Activated naive CD4-positive, alpha-beta T cell treated with anti-CD3 and anti-CD28 coated beads, Interleukin-2, amount 10 ng/mL, durations not matched to agents 5 hours and 36 hours (primary cell): Measurements from ENCODE around the gene MEGF10. TPM values are rescaled to one million over a fixed set of nuclear protein-coding genes. Genes with fewer than 3 reads are reported as not detected.

Experiments
- total RNA-seq, 2 experiments: library from RNA; stranded (reverse); gene quantifications; one replicate each; pipeline ENCODE4 v1.2.3, GENCODE V29; 2021

The MEGF10 gene
- total RNA-seq = not detected

GRCh38 chr5:127290019-127290945 is at the start of gene MEGF10:
Gene MEGF10, plus strand, starts transcription at chr5:127290796. Its CDS starts 40,513 bp downstream, at chr5:127331309.

Other genes starting within 250 kb of the MEGF10 start
- 1 to 10 TPM; 9.1 to 9.4 TPM for gene C5orf63, start 217.3 kb upstream of the MEGF10 start, total RNA-seq
- gene PRRC1, start 226.8 kb downstream of the MEGF10 start, total RNA-seq = 10 to 100 TPM; 45.4 to 49.3 TPM